Right lobe of liver (tissue), 6 donors: ENCODE data around the gene ZKSCAN5. TPM values are rescaled to one million over a fixed set of nuclear protein-coding genes. Genes with fewer than 3 reads are reported as not detected.
A peak's percentile ranks its signal among the peaks of the same experiment; 100 is the strongest.

Experiments used
- ATAC-seq, 4 donors: fragments of 200-7000 bp; cut with Tn5 transposase; one replicate each; pipeline ENCODE4 v1.9.1; 2020; ENCODE audit warnings: mild to moderate bottlenecking in 4 of 4, moderate library complexity in 4 of 4
- DNase-seq, 3 donors: peaks; one replicate each; pipeline ENCODE4 v3.0.0-alpha.2; 2020
- H3K27ac ChIP-seq, 3 donors: fragments of 200-600 bp; one replicate each; pipeline ENCODE4 v1.8.0; 2022
- H3K27me3 ChIP-seq, 2 donors: fragments of 200-600 bp; one replicate each; pipeline ENCODE4 v1.8.0; 2022
- H3K36me3 ChIP-seq, 4 donors: fragments of 200-600 bp; sonication (generic) in 1 of 4; one replicate each; pipeline versions ENCODE4 v1.5.1 to v1.8.0; 2017 to 2022; ENCODE audit warnings: control low read depth in 1 of 4
- H3K4me1 ChIP-seq, 4 donors: fragments of 200-600 bp; sonication (generic) in 1 of 4; one replicate each; pipeline versions ENCODE4 v1.5.1 to v1.8.0; 2017 to 2022; ENCODE audit warnings: control low read depth in 1 of 4
- H3K4me3 ChIP-seq, 3 donors: fragments of 200-600 bp; one replicate each; pipeline ENCODE4 v1.8.0; 2022
- H3K9me3 ChIP-seq, 4 donors: fragments of 200-600 bp; sonication (generic) in 1 of 4; one replicate each; pipeline versions ENCODE4 v1.5.1 to v1.8.0; 2017 to 2022; ENCODE audit warnings: control low read depth in 1 of 4
- CTCF ChIP-seq, 4 donors: fragments of 200-600 bp in 3 of 4; fragments of 450-650 bp in 1 of 4; IDR thresholded peaks; one replicate each; pipeline versions ENCODE4 v1.5.1 to v1.8.0; 2016 to 2022; ENCODE audit warnings: antibody characterized with exemption in 4 of 4, mild to moderate bottlenecking in 2 of 4
- POLR2A ChIP-seq: fragments of 450-650 bp; IDR thresholded peaks from one replicate; pipeline ENCODE4 v1.6.1; 2017; ENCODE audit warnings: antibody characterized with exemption, mild to moderate bottlenecking
- WGBS: methylation state at CpG from one replicate; pipeline ENCODE4 v1.1.6; 2018; ENCODE audit warnings: low coverage, low lambda C conversion rate; ENCODE audit not compliant: insufficient coverage; ENCODE audit errors: missing lambda C conversion rate; 5-methylcytosine and 5-hydroxymethylcytosine counted together
- intact Hi-C, 2 donors: fragments of 100-400 bp; cut with DNase I; formaldehyde crosslinking; loops; one replicate each; pipeline versions ENCODE4 v1.11.2 to v1.14.1; 2022
- long read RNA-seq: library from polyadenylated mRNA; unstranded; transcript quantifications from one replicate; pipeline ENCODE4 v2.0.0, GENCODE V29; 2019
- total RNA-seq, 6 experiments: library from RNA; depleted of rRNA in 2 of 6; stranded (reverse); fragments of >200 nt in 2 of 6; fragmentation: NEBNext Ultra II Directional in 3 of 6; extraction: Animal tissue kit (Norgen Biotek cat#: 25700) in 3 of 6; gene quantifications; one replicate each; pipeline versions ENCODE4 v1.1.0 to v1.2.4, GENCODE V29; 2016 to 2023
- donor health status: DM: no; HTN: yes; CAD: no.
- donor health status: DM: no; HTN: no; CAD: no.
- donor health status: DM: no; HTN: no; CAD: no.
- donor health status: DM: no; HTN: yes; CAD: no.
- donor health status: DM: no; HTN: yes; CAD: no.

The ZKSCAN5 gene
- 1 to 10 TPM; 2.7 to 4.4 (median 3.1) TPM for total RNA-seq
- long read RNA-seq, result 0 reads

DNA sequence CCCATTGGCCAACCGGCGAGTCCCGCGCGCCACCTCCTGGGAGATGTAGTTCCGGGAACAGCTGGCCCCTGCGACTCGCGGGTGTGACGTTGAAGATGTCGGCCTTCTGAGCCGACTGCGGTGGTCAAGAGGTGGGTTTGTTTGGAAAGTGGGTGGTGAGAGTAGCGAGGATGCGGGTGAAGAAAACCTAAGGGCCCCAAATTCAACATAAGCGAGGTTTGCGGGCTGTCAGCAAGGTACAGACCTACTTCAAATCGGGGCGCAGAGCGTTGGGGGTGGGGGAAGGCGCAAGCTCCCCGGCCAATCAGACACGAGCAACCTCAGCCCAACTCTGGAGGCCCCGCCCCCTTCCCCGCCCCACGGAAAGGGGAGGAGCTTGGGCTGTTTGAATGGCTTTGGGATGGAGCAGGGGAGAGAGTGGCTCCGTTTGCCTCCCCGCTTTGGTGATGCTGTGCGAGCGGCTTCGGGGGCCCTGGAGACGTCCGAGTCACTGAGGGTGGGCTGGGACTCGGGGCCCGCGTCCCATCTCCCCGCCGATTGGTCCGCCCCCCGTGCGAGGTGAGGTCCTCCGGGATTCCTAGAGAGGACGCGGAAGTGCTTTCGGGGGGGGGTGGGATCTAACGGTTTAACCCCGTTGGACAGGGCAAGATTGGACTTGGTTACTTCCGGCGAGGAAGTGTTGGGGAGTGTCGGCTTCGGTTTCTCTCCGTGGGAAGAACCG, at the start of gene ZKSCAN5:
Gene ZKSCAN5, plus strand, starts transcription at position 60 of the 721 bp plus-strand sequence. CDS start 1,383 bp downstream, outside the sequence.
- under 1% methylated on average over 18 of the region's 53 CpGs for WGBS
- DNase-seq (peak; percentile 99), ATAC-seq (peak; percentile 90 to 95 (median 92))
- intact Hi-C loops, result no loop called here
- Histone ChIP-seq H3K9me3 (no peaks in the 10 kb centered on the region), H3K27ac (peak within 1 kb of the TSS; percentile 84 to 90 (median 88)), H3K27me3 (no peaks in the 10 kb centered on the region), H3K4me1 (peaks cover 0 to 27% (median 7%) of the 10 kb centered on the region in 4 donors), H3K4me3 (peak within 1 kb of the TSS; percentile 71 to 92 (median 76)), H3K36me3 (no peaks in the 10 kb centered on the region)
- TF ChIP-seq CTCF (IDR thresholded peaks at IDR 0.05) (peak in 2 of 4 donors; percentile 21 to 25), POLR2A (peak; percentile 62)

GRCh38 chr7:99455874-99456273, 48.6 kb upstream of the ZKSCAN5 start:
- H3K36me3 ChIP-seq, result peaks cover 0 to 54% (median 18%) of the 10 kb centered on the region in 4 donors
- ATAC-seq, result no peak
- no peak for TF ChIP-seq POLR2A
- no peak for TF ChIP-seq CTCF (IDR thresholded peaks at IDR 0.05)
- WGBS, result 97% methylated on average over 4 of the region's 9 CpGs
- no peaks in the 10 kb centered on the region for H3K27me3 ChIP-seq
- no peak overlapping the region for H3K4me3 ChIP-seq
- no peaks in the 10 kb centered on the region for H3K9me3 ChIP-seq
- H3K4me1 ChIP-seq, result no peaks in the 10 kb centered on the region
- no peak for DNase-seq
- intact Hi-C loops, result no loop called here
- no peak overlapping the region for H3K27ac ChIP-seq

- TF ChIP-seq POLR2A, result no peak
- TF ChIP-seq CTCF (IDR thresholded peaks at IDR 0.05), result no peak
- no peak for ATAC-seq
Measured at GRCh38 chr7:99456288-99456687, 48.2 kb upstream of the ZKSCAN5 start.

DNA sequence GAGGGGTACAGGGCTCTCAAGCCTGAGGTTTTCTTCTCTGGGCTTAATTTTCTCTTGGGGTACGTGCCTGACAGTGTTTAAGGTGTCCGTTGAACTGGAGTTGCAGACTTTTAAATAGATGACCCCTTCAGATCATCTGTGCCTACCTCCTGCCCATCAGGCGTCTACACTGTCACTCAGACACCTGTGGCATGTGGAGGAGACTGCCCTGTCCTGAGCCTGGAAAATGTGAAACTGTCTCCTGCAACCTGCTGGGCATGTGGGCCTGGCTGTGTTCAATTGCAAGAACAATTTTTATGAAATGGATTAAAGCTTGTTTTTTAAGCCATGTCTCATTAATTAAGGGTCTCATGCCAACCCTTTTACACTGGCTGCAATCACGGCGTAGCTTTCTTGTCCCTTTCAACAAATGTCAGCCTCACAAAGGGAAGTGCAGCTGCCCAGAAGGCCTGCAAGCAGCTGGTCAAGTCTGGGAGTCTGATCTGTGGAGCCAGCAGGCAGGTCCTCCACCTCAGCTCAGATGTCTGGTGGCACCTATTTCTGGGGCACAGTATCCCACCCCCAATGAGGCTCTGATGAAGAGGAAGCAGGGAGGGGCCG, 47.3 kb upstream of the ZKSCAN5 start:
- no peak overlapping the region for H3K4me3 ChIP-seq
- no peaks in the 10 kb centered on the region for H3K4me1 ChIP-seq
- H3K36me3 ChIP-seq, result peaks cover 0 to 46% (median 18%) of the 10 kb centered on the region in 4 donors
- peak in 1 of 4 donors; percentile 4 for ATAC-seq
- no peak overlapping the region for H3K27ac ChIP-seq
- DNase-seq, result no peak
- no peaks in the 10 kb centered on the region for H3K27me3 ChIP-seq
- 100% methylated on average over 2 of the region's 6 CpGs for WGBS
- intact Hi-C loops, result no loop called here
- H3K9me3 ChIP-seq, result no peaks in the 10 kb centered on the region
- no peak for TF ChIP-seq CTCF (IDR thresholded peaks at IDR 0.05)
- TF ChIP-seq POLR2A, result no peak

More at GRCh38 chr7:99456288-99456687, 48.2 kb upstream of the ZKSCAN5 start:
- Histone ChIP-seq H3K27me3 (no peaks in the 10 kb centered on the region), H3K4me1 (no peaks in the 10 kb centered on the region), H3K9me3 (no peaks in the 10 kb centered on the region), H3K36me3 (peaks cover 0 to 52% (median 18%) of the 10 kb centered on the region in 4 donors), H3K4me3 (no peak overlapping the region), H3K27ac (no peak overlapping the region)
- intact Hi-C loops, result no loop called here
- no peak for DNase-seq
- WGBS, result 60% methylated on average over 7 of the region's 13 CpGs
